OCI-LY7 (cell line): Measurements from ENCODE around the gene NUP58.

Experiments
- EZH2phosphoT487 ChIP-seq: fragments of 200-600 bp; sonication (generic); IDR thresholded peaks from 2 replicates; pipeline ENCODE4 v1.6.1; 2018; ENCODE audit warnings: low read depth, borderline replicate concordance, mild to moderate bottlenecking, mixed run types, antibody characterized with exemption, low read length, moderate library complexity, mixed read lengths
- TF ChIP-seq, protein P1 (sequence below): fragments of 200-600 bp; sonication (generic); conservative IDR thresholded peaks from 2 replicates; pipeline ENCODE4 v1.5.1; 2014; ENCODE audit warnings: mild to moderate bottlenecking, antibody characterized with exemption, low read length, moderate library complexity, mixed read lengths

GRCh38 chr13:25302121-25302520, 696 bp downstream of the NUP58 start:
- TF ChIP-seq, protein P1, sequence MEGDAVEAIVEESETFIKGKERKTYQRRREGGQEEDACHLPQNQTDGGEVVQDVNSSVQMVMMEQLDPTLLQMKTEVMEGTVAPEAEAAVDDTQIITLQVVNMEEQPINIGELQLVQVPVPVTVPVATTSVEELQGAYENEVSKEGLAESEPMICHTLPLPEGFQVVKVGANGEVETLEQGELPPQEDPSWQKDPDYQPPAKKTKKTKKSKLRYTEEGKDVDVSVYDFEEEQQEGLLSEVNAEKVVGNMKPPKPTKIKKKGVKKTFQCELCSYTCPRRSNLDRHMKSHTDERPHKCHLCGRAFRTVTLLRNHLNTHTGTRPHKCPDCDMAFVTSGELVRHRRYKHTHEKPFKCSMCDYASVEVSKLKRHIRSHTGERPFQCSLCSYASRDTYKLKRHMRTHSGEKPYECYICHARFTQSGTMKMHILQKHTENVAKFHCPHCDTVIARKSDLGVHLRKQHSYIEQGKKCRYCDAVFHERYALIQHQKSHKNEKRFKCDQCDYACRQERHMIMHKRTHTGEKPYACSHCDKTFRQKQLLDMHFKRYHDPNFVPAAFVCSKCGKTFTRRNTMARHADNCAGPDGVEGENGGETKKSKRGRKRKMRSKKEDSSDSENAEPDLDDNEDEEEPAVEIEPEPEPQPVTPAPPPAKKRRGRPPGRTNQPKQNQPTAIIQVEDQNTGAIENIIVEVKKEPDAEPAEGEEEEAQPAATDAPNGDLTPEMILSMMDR = no peak
- TF ChIP-seq EZH2phosphoT487 = no peak
